WTC11 (cell line): ENCODE data around the gene GPR158. TPM values are rescaled to one million over a fixed set of nuclear protein-coding genes. Genes with fewer than 3 reads are reported as not detected.

Experiments used
- ATAC-seq: fragments of 200-7000 bp; cut with Tn5 transposase; 2 replicates; pipeline ENCODE4 v1.10.0; 2021; ENCODE audit warnings: mild to moderate bottlenecking, moderate library complexity
- CTCF ChIA-PET: fragments of 300-600 bp; sonication (Branson Sonifier 250); formaldehyde crosslinking; loops from one replicate; lab custom pipeline; 2021; ENCODE audit warnings: antibody characterized with exemption; lab: Charles Lee
- POLR2A ChIA-PET: fragments of 350-600 bp; sonication (Branson Sonifier 250); formaldehyde crosslinking; loops from one replicate; lab custom pipeline; 2021; ENCODE audit warnings: antibody characterized with exemption; lab: Charles Lee
- DNase-seq: peaks from one replicate; pipeline ENCODE4 v3.0.0; 2021; ENCODE audit warnings: low spot score
- H3K27ac Mint-ChIP-seq: 2 replicates; pipeline ENCODE4 v1.8.0; 2021; ENCODE audit warnings: mixed read lengths
- H3K27me3 Mint-ChIP-seq: 2 replicates; pipeline ENCODE4 v1.8.0; 2021; ENCODE audit warnings: low read depth, mild to moderate bottlenecking, moderate library complexity, mixed read lengths
- H3K36me3 Mint-ChIP-seq: 2 replicates; pipeline ENCODE4 v1.8.0; 2021; ENCODE audit warnings: mixed read lengths
- H3K4me1 Mint-ChIP-seq: 2 replicates; pipeline ENCODE4 v1.8.0; 2022; ENCODE audit warnings: mixed read lengths
- H3K4me3 Mint-ChIP-seq: 2 replicates; pipeline ENCODE4 v1.8.0; 2021; ENCODE audit warnings: mild to moderate bottlenecking, moderate library complexity, mixed read lengths
- H3K9me3 Mint-ChIP-seq: 2 replicates; pipeline ENCODE4 v1.8.0; 2021; ENCODE audit warnings: mixed read lengths
- CBFB ChIP-seq: sonication (generic); formaldehyde crosslinking; IDR thresholded peaks from 2 replicates; pipeline ENCODE4 v1.8.1; 2022; ENCODE audit warnings: mild to moderate bottlenecking, low read depth, missing genetic modification reagents
- GRHL2 ChIP-seq: fragments of 250-450 bp; sonication (Bioruptor Pico); IDR thresholded peaks from 2 replicates; pipeline ENCODE4 v1.8.0; 2022; ENCODE audit warnings: mild to moderate bottlenecking, moderate library complexity; ENCODE audit not compliant: insufficient replicate concordance, severe bottlenecking
- HMGA2 ChIP-seq: fragments of 250-450 bp; sonication (Bioruptor Pico); IDR thresholded peaks from 2 replicates; pipeline ENCODE4 v1.4.0; 2021; ENCODE audit warnings: mild to moderate bottlenecking, moderate library complexity
- NFATC4 ChIP-seq: fragments of 250-450 bp; sonication (Bioruptor Pico); IDR thresholded peaks from 2 replicates; pipeline ENCODE4 v1.9.0; 2021; ENCODE audit warnings: mild to moderate bottlenecking
- NFE2L1 ChIP-seq: sonication (generic); formaldehyde crosslinking; IDR thresholded peaks from 2 replicates; pipeline ENCODE4 v1.8.1; 2023; ENCODE audit warnings: missing genetic modification reagents
- PRDM15 ChIP-seq: sonication (generic); formaldehyde crosslinking; IDR thresholded peaks from 2 replicates; pipeline ENCODE4 v1.8.0; 2022; ENCODE audit warnings: missing genetic modification reagents
- SMAD4 ChIP-seq: sonication (generic); formaldehyde crosslinking; IDR thresholded peaks from 2 replicates; pipeline ENCODE4 v1.8.0; 2022; ENCODE audit warnings: mild to moderate bottlenecking, missing genetic modification reagents
- SP1 ChIP-seq: sonication (generic); formaldehyde crosslinking; conservative IDR thresholded peaks from 2 replicates; pipeline ENCODE4 v1.8.1; 2022; ENCODE audit warnings: missing genetic modification reagents
- TCF7 ChIP-seq: sonication (generic); formaldehyde crosslinking; IDR thresholded peaks from 2 replicates; pipeline ENCODE4 v1.8.0; 2022; ENCODE audit warnings: mild to moderate bottlenecking, low read depth, missing genetic modification reagents, moderate library complexity
- ZBTB43 ChIP-seq: sonication (generic); formaldehyde crosslinking; IDR thresholded peaks from 2 replicates; pipeline ENCODE4 v1.8.1; 2023; ENCODE audit warnings: mild to moderate bottlenecking, missing genetic modification reagents
- ZNF121 ChIP-seq: sonication (generic); formaldehyde crosslinking; IDR thresholded peaks from 2 replicates; pipeline ENCODE4 v1.8.0; 2023; ENCODE audit warnings: missing genetic modification reagents
- ZNF138 ChIP-seq: sonication (generic); formaldehyde crosslinking; conservative IDR thresholded peaks from 2 replicates; pipeline ENCODE4 v1.8.1; 2022; ENCODE audit warnings: mild to moderate bottlenecking, moderate library complexity, missing genetic modification reagents
- ZNF317 ChIP-seq: sonication (generic); formaldehyde crosslinking; IDR thresholded peaks from 2 replicates; pipeline ENCODE4 v1.8.1; 2023; ENCODE audit warnings: low read depth, mild to moderate bottlenecking, moderate library complexity, missing genetic modification reagents, borderline replicate concordance
- ZNF396 ChIP-seq: fragments of 250-450 bp; sonication (Bioruptor Pico); IDR thresholded peaks from 2 replicates; pipeline ENCODE4 v1.8.0; 2021; ENCODE audit warnings: mild to moderate bottlenecking, moderate library complexity, borderline replicate concordance
- total RNA-seq: library from RNA; stranded (reverse); gene quantifications from 3 replicates; pipeline ENCODE4 v1.2.3, GENCODE V29; 2021
- TF ChIP-seq, protein P1 (sequence below): sonication (generic); formaldehyde crosslinking; IDR thresholded peaks from 2 replicates; pipeline ENCODE4 v1.8.0; 2022; ENCODE audit warnings: mild to moderate bottlenecking, missing genetic modification reagents
- TF ChIP-seq, protein P2 (sequence below): fragments of 250-450 bp; sonication (Bioruptor Pico); IDR thresholded peaks from 2 replicates; pipeline ENCODE4 v1.9.0; 2021; ENCODE audit warnings: mild to moderate bottlenecking
- TF ChIP-seq, protein P3 (sequence below): sonication (generic); formaldehyde crosslinking; IDR thresholded peaks from 2 replicates; pipeline ENCODE4 v1.8.1; 2023; ENCODE audit warnings: mild to moderate bottlenecking, missing genetic modification reagents

GPR158 gene
- total RNA-seq, 1 experiment from 2014 or later: 0.63 TPM

DNA sequence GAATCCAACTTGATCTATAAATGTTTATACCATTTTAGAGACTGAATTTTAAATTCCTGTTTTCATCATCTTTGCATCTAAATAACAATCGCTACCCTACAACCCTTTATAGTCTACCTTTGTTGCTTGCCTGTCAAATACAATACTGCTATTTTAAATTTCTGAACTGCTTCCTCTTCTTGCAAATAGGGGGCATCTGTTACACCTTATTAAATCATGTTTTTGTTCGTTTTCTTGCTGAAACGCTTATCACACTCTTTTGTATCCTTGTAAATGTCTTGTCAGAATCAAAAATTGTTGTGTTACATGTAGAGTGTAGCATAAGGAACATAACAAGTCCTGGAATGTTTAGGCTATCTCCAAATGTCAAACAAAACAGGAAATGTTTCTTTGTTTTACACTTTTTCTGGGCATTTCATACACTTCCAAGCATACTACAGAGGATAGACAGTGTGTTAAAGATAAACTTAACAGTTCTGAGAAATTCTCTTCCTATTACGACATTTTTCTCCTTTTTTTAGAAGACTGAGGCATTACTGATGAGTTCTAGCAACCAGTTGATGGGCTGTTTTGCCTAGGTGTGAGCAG, 281.3 kb downstream of the GPR158 start (continued):
- TF ChIP-seq ZBTB43 (CRISPR knock-in tag): no peak
- no peak for TF ChIP-seq NFE2L1 (CRISPR knock-in tag)
- no peak for TF ChIP-seq HMGA2 (CRISPR knock-in tag)
- TF ChIP-seq ZNF317: no peak
- no peak for TF ChIP-seq TCF7 (CRISPR knock-in tag)
- TF ChIP-seq, protein P1, sequence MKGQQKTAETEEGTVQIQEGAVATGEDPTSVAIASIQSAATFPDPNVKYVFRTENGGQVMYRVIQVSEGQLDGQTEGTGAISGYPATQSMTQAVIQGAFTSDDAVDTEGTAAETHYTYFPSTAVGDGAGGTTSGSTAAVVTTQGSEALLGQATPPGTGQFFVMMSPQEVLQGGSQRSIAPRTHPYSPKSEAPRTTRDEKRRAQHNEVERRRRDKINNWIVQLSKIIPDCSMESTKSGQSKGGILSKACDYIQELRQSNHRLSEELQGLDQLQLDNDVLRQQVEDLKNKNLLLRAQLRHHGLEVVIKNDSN (CRISPR knock-in tag): no peak
- TF ChIP-seq ZNF396 (CRISPR knock-in tag): no peak
- TF ChIP-seq NFATC4: no peak
- TF ChIP-seq ZNF138 (CRISPR knock-in tag): no peak
- no peak for TF ChIP-seq SMAD4 (CRISPR knock-in tag)
- no peak for TF ChIP-seq ZNF121 (CRISPR knock-in tag)
- TF ChIP-seq, all 79 proteins: peak for 0

DNA sequence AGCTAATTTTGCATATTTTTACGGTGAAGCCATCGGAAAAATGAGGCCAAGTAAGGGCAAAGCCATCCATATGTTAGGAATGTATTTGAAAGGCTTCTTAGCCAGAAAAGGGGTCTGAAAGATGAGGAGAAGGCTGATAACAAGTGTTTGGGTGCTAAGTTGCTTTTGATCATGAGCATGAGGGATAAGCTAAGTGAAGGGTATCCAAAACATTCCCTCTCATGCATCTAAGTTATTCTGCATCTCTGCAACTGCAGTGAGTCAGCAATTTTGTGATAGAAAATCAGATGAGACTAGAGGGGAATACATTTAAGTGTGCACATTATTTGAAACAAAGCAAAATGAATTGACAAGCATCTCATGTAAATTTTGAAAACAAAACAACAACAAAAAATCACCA, 282.8 kb downstream of the GPR158 start:
- H3K27me3 Mint-ChIP-seq: no peaks in the 10 kb centered on the region
- TF ChIP-seq NFE2L1 (CRISPR knock-in tag) (peak; percentile 29; the same call in 1 of the 2 replicates), SP1 (no peak)
- TF ChIP-seq, protein P2, sequence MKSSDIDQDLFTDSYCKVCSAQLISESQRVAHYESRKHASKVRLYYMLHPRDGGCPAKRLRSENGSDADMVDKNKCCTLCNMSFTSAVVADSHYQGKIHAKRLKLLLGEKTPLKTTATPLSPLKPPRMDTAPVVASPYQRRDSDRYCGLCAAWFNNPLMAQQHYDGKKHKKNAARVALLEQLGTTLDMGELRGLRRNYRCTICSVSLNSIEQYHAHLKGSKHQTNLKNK: no peak
- H3K4me1 Mint-ChIP-seq: peaks cover 33% of the 10 kb centered on the region
- ChIA-PET POLR2A (no interaction called here), CTCF (no interaction called here)
- no peak overlapping the region for H3K4me3 Mint-ChIP-seq
- H3K36me3 Mint-ChIP-seq: peaks cover 9% of the 10 kb centered on the region
- H3K27ac Mint-ChIP-seq: peak overlapping the region; percentile 51
- peaks cover 22% of the 10 kb centered on the region for H3K9me3 Mint-ChIP-seq
- ATAC-seq (no peak), DNase-seq (no peak)

DNA sequence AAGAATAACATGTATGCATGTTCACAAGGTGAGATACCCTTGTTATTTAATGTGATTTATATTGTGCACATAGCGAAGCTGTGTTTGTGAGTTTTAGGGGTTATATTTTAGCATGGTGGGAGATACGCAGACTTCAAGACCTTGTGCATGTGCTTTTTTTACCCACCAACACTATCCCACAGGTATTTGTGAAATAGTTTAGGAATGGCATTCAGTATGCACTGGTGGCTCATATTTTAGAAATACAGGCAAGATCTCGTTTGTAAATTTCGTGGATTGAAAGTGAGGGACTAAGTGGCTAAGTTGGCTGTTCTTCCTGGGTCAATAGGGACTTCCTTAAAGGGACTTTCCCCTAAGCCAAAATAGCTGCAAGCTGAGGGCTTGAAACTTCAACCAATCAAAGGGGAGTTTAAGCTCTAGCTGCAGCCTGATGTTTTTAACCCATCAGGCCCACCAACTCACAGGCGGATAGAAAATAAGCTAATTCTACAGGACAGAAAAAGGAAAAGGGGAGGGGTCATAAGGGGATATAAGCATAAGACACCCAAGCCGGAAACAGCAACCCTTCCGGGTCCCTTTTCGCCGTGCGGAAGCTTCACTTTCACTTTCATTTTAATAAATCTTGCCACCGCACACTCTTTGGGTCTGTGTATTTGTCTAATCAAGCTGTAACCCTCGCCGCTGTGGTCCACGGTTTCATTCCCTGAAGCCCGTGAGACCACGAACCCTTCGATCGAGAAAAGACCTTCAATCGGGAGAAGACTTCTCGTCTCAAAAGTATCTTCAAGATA, 291.0 kb downstream of the GPR158 start:
- ATAC-seq: no peak
- no peaks in the 10 kb centered on the region for H3K27me3 Mint-ChIP-seq
- ChIA-PET POLR2A (no interaction called here), CTCF (no interaction called here)
- peaks cover 8% of the 10 kb centered on the region for H3K36me3 Mint-ChIP-seq
- TF ChIP-seq GRHL2 (CRISPR knock-in tag): no peak
- TF ChIP-seq, protein P3, sequence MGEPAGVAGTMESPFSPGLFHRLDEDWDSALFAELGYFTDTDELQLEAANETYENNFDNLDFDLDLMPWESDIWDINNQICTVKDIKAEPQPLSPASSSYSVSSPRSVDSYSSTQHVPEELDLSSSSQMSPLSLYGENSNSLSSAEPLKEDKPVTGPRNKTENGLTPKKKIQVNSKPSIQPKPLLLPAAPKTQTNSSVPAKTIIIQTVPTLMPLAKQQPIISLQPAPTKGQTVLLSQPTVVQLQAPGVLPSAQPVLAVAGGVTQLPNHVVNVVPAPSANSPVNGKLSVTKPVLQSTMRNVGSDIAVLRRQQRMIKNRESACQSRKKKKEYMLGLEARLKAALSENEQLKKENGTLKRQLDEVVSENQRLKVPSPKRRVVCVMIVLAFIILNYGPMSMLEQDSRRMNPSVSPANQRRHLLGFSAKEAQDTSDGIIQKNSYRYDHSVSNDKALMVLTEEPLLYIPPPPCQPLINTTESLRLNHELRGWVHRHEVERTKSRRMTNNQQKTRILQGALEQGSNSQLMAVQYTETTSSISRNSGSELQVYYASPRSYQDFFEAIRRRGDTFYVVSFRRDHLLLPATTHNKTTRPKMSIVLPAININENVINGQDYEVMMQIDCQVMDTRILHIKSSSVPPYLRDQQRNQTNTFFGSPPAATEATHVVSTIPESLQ (CRISPR knock-in tag): no peak
- no peak for TF ChIP-seq CBFB
- TF ChIP-seq PRDM15 (CRISPR knock-in tag): no peak
- peaks cover 21% of the 10 kb centered on the region for H3K9me3 Mint-ChIP-seq
- H3K27ac Mint-ChIP-seq: 0 out of 2 replicates have a peak overlapping the region, but pooled peaks have one; percentile 20
- no peak for DNase-seq
- peaks cover 43% of the 10 kb centered on the region for H3K4me1 Mint-ChIP-seq
- no peak overlapping the region for H3K4me3 Mint-ChIP-seq
